Measurements from ENCODE around the gene PKP4.

PKP4 gene

GRCh38 chr2:158616480-158617000 lies 159.8 kb downstream of the PKP4 start:
- no peak overlapping the region for H3K4me2 ChIP-seq
- H3K27ac ChIP-seq = no peak overlapping the region
- no peaks in the 10 kb centered on the region for H3K27me3 ChIP-seq (ENCODE audit: insufficient read depth, low read depth)
- no peak overlapping the region for H3K4me3 ChIP-seq (IDR thresholded peaks at IDR 0.05; ENCODE audit: insufficient read depth, low read depth, low read length)
- H3K4me1 ChIP-seq (ENCODE audit: low read depth, poor library complexity, severe bottlenecking) = peaks cover 24% of the 10 kb centered on the region
- H4K20me1 ChIP-seq (ENCODE audit: insufficient read depth) = no peaks in the 10 kb centered on the region
- no peak overlapping the region for H3K9ac ChIP-seq
- no peak overlapping the region for H2AFZ ChIP-seq (ENCODE audit: low read depth)
- no peaks in the 10 kb centered on the region for H3K79me2 ChIP-seq (ENCODE audit: insufficient read depth, low read depth)
- TF ChIP-seq CTCF (conservative IDR thresholded peaks at IDR 0.05; ENCODE audit: low read depth, low read length) = no peak
- H3K36me3 ChIP-seq (ENCODE audit: insufficient read depth) = no peaks in the 10 kb centered on the region

- Histone ChIP-seq H3K9ac (no peak overlapping the region; the same call in 1 of the 2 replicates), H3K36me3 (ENCODE audit: insufficient read depth) (no peaks in the 10 kb centered on the region), H3K27me3 (ENCODE audit: insufficient read depth, low read depth) (no peaks in the 10 kb centered on the region), H3K4me2 (peak overlapping the region; percentile 15), H3K27ac (peak overlapping the region; percentile 45), H3K4me1 (ENCODE audit: low read depth, poor library complexity, severe bottlenecking) (peaks cover 24% of the 10 kb centered on the region), H2AFZ (ENCODE audit: low read depth) (no peak overlapping the region), H3K79me2 (ENCODE audit: insufficient read depth, low read depth) (no peaks in the 10 kb centered on the region), H4K20me1 (ENCODE audit: insufficient read depth) (no peaks in the 10 kb centered on the region), H3K4me3 (IDR thresholded peaks at IDR 0.05; ENCODE audit: insufficient read depth, low read depth, low read length) (no peak overlapping the region)
- TF ChIP-seq CTCF (conservative IDR thresholded peaks at IDR 0.05; ENCODE audit: low read depth, low read length) = no peak
Observed at GRCh38 chr2:158618891-158619490, 162.2 kb downstream of the PKP4 start.

- Histone ChIP-seq H3K4me3 (IDR thresholded peaks at IDR 0.05; ENCODE audit: insufficient read depth, low read depth, low read length) (no peak overlapping the region), H3K27me3 (ENCODE audit: insufficient read depth, low read depth) (no peaks in the 10 kb centered on the region), H3K36me3 (ENCODE audit: insufficient read depth) (no peaks in the 10 kb centered on the region), H3K4me2 (peak overlapping the region; percentile 15), H4K20me1 (ENCODE audit: insufficient read depth) (no peaks in the 10 kb centered on the region), H3K79me2 (ENCODE audit: insufficient read depth, low read depth) (no peaks in the 10 kb centered on the region), H2AFZ (ENCODE audit: low read depth) (no peak overlapping the region), H3K27ac (peak overlapping the region; percentile 45), H3K4me1 (ENCODE audit: low read depth, poor library complexity, severe bottlenecking) (peaks cover 24% of the 10 kb centered on the region), H3K9ac (no peak overlapping the region)
- TF ChIP-seq CTCF (conservative IDR thresholded peaks at IDR 0.05; ENCODE audit: low read depth, low read length) = no peak
Observed at GRCh38 chr2:158619496-158619895, 162.7 kb downstream of the PKP4 start.

- no peaks in the 10 kb centered on the region for H3K27me3 ChIP-seq (ENCODE audit: insufficient read depth, low read depth)
- TF ChIP-seq CTCF (conservative IDR thresholded peaks at IDR 0.05; ENCODE audit: low read depth, low read length) = no peak
- H3K4me3 ChIP-seq (IDR thresholded peaks at IDR 0.05; ENCODE audit: insufficient read depth, low read depth, low read length) = no peak overlapping the region
- H3K36me3 ChIP-seq (ENCODE audit: insufficient read depth) = no peaks in the 10 kb centered on the region
- no peaks in the 10 kb centered on the region for H4K20me1 ChIP-seq (ENCODE audit: insufficient read depth)
- no peak overlapping the region for H3K27ac ChIP-seq
- H2AFZ ChIP-seq (ENCODE audit: low read depth) = no peak overlapping the region
- no peak overlapping the region for H3K4me2 ChIP-seq
- H3K9ac ChIP-seq = no peak overlapping the region
- no peaks in the 10 kb centered on the region for H3K79me2 ChIP-seq (ENCODE audit: insufficient read depth, low read depth)
- peaks cover 24% of the 10 kb centered on the region for H3K4me1 ChIP-seq (ENCODE audit: low read depth, poor library complexity, severe bottlenecking)
Observed at GRCh38 chr2:158620656-158621055, 163.9 kb downstream of the PKP4 start.
